Prostate gland (tissue), 2 donors: ENCODE data around the gene FANCI.

Experiments used
- CTCF ChIP-seq, 4 experiments: fragments of 200-600 bp in 2 of 4; fragments of 450-650 bp in 2 of 4; sonication (generic) in 2 of 4; IDR thresholded peaks; 1 replicate in 3 of 4; 2 replicates in 1 of 4; pipeline ENCODE4 v1.5.1; 2016 to 2019; ENCODE audit warnings: antibody characterized with exemption in 4 of 4, mild to moderate bottlenecking in 2 of 4, moderate library complexity in 2 of 4
- POLR2A ChIP-seq: fragments of 450-650 bp; IDR thresholded peaks from one replicate; pipeline ENCODE4 v1.6.1; 2016; ENCODE audit warnings: antibody characterized with exemption, mild to moderate bottlenecking
- POLR2AphosphoS5 ChIP-seq: sonication (generic); formaldehyde crosslinking; IDR thresholded peaks from one replicate; pipeline ENCODE4 v1.6.1; 2017; ENCODE audit warnings: antibody characterized with exemption

- TF ChIP-seq POLR2A (no peak), CTCF (IDR thresholded peaks at IDR 0.05) (no peak), POLR2AphosphoS5 (no peak)
Observed at GRCh38 chr15:89320200-89320599, 76.4 kb downstream of the FANCI start.
